Left forelimb (tissue), 1 donor: Measurements from ENCODE around the gene NABP1.
A peak's percentile ranks its signal among the peaks of the same experiment; 100 is the strongest.
"Not testable (repeated sequence)": the region's sequence is repeated elsewhere in the genome, so short reads cannot be mapped to it uniquely, and the experiment has no call there.

ENCODE experiments used
- DNase-seq: peaks from one replicate; pipeline ENCODE4 v3.0.0-alpha.2; 2018; ENCODE audit warnings: low spot score

NABP1 gene, protein sequence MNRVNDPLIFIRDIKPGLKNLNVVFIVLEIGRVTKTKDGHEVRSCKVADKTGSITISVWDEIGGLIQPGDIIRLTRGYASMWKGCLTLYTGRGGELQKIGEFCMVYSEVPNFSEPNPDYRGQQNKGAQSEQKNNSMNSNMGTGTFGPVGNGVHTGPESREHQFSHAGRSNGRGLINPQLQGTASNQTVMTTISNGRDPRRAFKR

DNA sequence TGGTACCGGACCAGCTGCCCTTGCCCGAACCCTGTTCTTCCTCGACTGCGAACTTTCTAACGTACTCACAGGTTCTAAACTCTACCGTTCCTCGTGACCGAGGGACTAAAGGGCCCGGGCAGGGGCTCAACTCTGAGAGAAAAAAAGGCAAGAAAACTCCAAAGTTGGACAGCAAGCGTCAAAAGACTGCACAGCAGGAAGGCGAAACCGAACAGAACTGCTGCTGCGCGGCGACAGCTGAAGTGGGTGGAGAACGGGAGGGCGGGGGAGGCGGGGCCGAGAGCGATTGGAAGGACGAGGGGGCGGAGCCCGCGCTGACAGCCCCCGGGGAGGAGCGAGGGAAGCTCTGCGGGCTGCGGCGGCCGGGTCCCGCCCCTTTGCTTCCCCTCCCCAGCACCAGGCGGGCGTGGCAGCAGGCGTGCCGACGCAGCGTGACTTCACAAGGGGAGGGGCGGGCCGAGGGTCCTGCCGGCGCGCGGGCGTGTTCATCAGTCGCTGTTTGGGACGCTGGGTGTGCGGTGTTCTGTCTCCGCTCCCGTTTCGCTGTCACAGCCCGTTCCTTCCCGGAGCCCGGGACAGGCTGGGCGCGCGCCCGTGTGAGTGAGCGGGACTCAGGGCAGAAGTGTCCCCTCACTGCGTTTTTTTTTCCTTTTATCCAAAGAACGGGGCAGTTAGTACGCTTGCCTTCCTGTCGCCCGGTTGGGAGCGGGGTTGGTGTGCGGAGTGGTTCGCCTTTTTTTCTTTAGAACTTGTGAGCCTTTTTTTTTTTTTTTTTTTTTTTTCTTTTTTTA is at the start of gene NABP1:
Gene NABP1 (plus strand): TSS at position 491 of the 791 bp plus-strand sequence. CDS start 479 bp downstream, outside the sequence.
- peak; percentile 99 for DNase-seq

DNA sequence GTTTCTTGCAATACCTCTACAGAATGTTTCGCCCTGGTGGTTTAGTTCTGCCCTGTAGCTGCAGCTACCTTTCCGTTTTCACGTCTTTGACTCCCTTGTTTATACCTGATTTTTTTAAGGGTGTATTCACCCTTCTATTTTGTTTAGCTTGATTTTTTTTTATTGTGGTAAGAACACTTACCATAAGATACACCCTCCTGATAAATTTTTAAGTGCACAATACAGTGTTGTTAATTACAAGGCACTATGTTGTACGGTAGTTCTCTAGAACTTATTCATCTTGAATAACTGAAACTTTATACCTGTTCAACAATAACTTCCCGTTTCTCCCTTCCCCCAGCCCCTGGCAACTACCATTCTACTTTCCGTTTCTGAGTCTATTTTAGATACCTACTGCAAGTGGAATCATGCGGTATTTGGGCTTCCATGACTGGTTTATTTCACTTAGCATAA is 48.9 kb upstream of the NABP1 start:
- DNase-seq: no peak

DNA sequence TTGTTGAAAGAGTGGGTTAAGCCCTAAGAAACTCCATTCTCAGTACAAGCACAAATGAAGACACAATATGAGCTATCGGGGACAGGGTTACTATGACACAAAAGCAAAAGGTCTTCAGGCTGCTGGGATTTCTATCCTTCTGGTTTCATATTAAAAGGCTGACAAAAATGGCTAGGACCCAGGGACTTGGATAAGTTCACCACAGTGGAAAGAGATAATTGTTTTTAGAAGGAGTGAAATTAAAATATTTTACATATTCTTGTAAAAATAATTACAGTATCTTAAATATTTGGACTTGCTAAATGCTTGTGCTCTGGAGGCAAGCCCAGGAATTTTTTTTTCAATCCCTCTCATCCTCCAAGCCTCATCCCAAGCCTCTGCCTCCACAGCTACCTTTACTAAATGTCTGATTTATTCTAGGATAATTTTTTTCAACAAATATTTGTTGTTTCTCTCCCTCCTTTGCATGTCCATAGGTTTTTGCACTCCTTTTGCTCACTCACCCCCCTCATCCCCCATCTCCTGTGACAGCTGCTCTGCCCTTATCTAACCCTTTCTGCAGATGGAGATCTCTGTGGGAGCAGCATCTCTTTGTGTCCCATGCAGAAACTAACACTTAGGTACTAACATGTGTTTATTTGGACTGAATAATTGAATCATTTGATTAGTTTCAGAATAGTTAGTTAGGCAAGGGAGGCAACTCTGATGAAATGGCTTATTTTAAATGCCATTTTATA is 47.8 kb upstream of the NABP1 start:
- no peak for DNase-seq

DNA sequence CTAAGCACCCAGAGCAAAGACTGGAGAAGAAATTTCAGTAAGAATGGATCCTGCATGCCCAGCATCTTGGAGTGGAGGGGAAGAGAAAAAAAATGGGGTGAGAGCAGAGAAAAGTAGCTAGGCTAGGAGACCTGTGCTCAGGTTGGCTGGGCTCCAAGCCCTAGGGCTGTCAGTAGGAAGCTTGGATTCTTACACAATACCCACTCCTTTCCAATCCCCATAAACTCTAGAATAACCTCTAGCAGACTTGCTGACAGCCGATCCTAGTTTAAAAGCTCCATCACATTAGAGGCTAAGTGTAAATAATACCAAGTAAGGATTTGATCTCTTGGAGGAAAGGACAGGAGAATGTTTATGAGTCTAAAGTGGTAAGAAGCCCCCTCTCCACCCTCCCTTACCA is 46.2 kb upstream of the NABP1 start:
- no peak for DNase-seq

DNA sequence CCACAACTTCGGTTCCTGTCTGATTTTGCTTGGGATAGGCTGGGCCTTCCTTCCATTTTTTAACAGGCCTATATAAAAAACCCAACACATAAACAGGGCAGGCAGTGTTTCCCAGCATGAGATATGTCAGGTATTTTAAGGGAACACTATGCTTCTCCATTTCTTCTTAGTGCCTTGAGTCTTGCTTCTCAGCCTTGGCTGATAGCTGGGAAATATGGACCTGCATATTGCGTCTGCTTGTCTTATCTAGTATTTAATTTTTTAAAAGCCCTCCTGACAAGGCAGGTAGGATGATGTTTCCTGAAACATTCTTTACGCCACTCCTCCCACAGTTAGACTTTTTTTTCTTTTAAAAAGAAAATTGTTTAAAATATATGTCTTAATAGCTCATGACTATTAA is 45.5 kb upstream of the NABP1 start:
- DNase-seq: no peak

DNA sequence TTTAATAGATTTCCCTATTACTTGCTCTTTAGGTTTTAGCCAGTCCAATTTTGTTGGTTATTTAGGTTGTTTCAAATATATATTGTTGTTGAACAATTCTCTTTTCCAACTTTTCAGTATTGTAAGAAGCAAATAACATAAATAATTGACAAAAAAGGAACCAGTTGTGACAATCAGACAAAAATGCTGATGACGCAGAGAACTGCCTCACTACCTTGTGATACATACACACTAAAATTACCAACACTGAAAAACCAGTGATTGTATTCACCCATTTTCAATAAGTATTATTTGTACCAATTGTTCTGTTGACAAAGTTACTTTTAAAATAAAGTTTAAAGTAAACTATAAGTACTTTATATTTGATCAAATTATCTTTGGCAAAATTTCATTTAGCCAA is 43.1 kb upstream of the NABP1 start:
- DNase-seq: no peak

DNA sequence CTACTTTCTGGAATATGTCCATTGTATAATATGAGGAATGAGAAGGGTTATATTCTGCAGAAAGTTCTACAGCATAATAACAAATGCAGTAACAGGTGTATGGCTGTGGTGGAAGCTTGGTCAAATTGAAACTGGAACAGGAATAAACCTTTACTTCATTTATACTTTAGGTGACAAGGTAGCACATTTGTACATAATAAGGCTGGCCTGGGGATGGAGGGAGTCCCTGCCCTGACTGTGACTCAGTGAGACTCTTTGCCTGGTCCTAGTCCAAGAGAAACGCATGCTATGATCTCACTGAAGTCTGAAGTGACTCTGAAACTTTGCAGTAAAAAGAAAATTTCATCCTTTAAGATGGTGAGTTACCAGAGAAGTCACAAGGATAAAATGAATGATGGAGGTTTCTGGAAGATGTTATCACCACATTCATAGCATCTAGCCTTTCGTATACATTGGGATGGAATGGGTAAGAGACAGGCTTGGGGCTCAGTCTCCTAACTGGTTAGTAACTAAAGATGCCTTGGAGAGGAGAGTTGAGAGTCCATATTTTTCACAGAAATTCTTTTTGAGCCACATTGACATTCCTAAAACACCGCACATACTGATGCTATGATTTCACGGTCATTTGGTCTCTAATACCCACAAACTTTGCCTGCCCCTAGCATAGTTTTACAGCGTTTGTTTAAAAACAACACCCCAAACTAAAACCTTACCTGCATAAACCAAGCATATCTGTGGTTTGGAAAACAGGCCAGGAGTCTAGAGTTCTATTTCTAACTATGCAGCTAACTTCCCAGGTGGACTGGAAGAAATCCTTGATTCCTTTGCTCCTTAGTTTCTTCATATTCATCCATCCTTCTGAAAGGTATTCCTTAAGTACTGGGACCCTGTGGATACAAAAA is 42.4 kb upstream of the NABP1 start:
- DNase-seq: no peak

DNA sequence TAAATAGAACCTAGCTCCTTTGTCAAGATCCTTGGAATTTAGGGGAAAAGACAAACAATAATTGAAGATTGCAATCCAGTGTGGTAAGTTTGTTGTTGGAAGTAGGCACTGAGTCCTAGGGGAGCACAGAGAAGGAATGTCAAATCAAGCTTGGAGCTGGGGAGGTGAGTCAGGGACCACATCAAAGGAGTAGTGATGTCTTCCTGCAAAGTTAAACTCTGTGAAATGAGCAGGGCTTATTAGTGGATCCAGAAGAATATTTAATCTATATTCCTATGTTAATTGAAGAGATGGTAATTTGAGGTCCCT is 41.7 kb upstream of the NABP1 start:
- no peak for DNase-seq

DNA sequence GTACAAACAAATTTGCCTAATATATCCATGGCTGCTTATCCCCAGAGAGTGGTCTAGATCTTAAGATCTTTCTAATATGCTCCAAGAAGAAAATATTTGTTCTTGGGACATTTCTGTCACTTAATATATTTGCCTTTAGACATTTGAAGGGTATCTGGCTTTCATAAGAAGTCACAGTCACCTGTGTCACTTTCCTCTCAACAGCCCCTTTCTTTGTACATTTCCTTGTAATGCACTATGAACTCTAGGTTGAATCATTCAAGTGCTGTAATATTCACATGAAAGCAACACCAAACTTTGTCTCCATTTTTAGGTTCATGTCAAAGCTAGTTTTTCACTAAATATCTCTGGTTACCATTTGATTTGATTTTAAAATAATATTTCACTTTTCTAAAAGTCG is 41.4 kb upstream of the NABP1 start:
- DNase-seq: no peak

DNA sequence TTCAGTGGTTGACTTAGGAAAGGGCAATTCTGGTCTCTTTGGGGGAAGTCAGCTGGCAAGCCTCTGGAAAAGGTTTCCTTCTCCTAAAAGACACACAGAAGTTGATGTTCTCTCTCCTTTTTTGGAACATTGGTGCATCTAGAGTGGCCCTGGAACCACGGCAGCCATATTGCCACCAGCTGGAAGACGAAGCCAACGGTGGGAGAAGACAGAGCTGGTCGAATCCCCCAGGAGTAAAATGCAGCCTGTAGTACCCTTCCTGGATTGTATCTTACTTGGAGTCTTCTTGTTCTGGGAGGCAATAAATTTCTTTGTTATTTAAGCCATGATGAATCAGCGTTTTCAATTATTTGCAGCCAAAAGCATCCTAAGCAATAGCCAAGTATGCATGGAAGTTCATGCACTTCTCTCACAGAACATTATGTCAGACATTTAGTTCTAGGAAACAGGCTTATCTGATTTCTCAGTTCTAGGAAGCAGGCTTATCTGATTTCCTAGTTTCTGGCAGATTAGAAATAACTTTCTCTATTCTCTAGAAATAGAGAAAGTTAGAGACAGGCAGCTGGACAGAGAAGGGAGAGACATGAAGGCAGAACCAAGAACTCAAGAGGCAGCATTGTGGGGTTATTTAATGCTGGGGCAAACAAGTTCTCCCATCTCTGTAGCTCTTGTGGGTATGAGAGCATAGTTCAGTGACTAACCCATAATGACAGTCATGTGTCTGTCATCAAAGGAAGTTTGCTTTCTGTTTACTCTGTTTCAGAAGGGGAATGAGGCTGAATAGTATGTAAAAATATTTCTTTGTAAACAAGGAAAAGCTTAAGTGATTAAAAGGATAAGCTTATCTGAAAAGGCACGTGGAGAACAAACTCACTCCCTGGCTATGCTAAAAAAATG is 40.5 kb upstream of the NABP1 start:
- DNase-seq: no peak

DNA sequence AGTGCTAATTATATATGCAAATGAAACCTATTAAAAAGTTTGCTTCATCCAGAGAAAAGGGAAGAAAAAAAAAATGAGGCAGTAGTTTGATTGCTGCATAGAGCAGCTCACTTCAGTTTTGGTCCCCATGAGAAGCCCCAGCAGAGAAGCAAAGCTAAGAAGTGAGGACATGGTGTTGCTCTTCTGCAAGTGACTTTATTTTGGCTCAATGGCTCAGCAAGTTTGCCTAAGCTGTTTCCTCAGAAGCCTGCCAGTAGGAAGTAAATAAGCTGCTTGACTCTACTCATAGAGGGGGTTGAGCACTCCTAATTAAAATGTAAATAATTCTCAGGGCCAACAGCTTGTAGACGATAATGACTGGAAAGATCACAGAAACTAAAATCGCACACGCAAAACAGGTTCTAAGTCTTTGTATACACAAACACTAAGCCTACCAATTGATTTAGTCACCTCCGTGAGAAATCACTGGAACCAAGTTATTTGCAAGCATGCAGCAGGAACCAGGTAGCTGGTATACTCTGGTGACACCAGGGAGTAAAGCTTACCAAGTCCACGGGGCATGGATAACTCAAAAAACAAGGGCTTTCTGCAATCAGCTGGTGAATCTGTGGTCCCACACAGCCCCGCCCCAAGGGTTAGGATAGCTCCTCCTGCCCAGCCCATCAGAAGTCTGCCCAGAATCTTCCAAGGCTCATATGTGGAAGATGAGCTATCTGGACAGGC is 39.7 kb upstream of the NABP1 start:
- no peak for DNase-seq

DNA sequence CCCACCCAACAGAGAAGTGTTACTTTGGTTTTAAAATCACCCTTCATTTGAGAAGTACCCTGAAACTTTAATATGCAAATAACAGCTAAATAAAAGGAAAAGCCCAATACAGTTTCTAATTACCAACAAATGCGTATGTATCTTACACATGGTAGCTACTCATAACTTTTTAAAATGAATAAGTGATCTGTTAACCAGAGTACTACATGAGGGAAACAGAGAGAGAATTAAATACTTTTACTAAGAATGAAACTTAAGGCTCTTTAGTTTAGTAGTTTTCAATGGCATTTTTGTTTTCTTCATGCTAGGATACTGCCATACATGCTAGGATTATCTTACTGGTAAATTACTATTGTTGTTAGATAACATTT is 39.1 kb upstream of the NABP1 start:
- no peak for DNase-seq

DNA sequence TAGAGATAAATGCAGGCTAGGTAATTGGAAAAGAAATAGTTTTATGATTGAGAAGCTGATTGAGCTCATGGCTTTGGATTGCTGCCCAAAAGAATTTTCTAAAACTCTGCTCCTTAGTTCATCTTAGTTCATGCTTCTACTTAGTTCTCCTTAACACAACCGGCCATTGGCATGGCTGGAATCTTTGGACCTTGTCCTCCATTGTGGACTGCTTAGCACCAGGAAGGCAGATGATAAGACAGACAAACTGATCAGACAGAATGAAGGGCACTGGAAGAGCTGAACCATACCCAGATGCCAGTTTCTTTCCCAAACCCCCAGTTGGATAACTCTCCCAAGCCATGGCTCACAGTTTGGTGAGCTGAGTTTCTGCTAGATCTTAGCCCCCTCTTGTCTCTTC is 36.3 kb upstream of the NABP1 start:
- no peak for DNase-seq

DNA sequence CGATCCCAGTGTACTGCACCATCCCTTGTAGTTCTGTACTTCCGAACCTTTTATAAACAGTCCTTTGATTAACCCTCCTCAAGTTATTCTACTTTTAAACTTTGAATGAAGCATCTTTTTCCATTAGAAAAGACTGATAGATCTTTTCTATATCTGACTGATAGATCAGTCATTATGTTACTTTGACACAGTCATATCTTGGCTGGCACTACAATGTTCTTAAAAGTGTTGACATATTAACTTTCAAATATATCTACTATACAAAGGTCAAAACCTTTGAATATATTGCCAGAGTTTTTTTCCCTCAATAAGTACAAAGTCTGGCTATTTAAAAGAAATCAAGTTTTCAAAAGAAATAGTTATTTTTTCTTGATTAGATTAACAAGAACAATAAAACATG is 35.4 kb upstream of the NABP1 start:
- no peak for DNase-seq

DNA sequence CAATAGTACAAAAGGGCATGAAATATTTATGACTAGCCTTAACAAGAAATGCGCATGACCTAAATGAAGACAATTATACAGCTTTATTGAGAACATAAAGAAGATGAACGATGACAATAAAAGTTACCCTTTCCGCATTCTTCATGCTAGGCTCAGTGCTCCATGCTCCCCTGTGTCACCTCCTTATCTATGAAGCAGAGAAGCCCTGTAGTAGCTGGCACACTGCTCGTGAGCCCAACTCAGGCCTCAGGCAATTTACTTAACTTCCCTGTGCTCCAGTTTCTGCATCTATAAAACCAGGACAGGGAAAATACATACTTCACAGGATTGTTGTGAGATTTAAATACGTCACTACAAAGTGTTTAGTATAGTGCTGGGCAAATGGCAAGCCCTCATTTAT is 34.5 kb upstream of the NABP1 start:
- no peak for DNase-seq

DNA sequence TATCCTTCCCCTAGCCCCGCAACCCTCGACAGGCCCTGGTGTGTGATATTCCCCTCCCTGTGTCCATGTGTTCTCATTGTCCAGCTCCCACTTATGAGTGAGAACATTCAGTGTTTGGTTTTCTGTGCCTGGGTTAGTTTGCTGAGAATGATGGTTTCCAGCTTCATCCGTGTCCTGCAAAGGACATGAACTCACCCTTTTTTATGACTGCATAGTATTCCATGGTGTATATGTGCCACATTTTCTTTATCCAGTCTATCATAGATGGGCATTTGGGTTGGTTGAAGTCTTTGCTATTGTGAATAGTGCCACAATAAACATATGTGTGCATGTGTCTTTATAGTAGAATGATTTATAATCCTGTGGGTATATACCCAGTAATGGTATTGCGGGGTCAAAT is 33.3 kb upstream of the NABP1 start:
- DNase-seq: not testable (repeated sequence)

DNA sequence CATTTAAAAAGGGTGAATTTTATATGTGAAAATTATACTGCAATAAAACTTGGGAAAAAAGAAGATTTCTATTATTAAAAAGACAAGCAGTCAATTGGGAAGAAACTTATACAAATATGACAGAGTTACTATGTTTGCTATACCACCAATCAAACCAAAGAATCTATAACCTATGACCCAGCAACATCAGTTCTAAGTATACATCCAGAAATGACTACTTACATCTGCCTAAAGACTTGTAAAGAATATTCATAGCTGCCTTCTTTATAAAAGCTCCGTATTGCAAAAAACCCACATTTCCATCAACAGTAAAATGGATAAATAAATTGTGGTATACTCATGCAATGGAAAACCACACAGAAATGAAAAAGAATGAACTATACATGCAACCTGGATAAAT is 32.9 kb upstream of the NABP1 start:
- DNase-seq: no peak

DNA sequence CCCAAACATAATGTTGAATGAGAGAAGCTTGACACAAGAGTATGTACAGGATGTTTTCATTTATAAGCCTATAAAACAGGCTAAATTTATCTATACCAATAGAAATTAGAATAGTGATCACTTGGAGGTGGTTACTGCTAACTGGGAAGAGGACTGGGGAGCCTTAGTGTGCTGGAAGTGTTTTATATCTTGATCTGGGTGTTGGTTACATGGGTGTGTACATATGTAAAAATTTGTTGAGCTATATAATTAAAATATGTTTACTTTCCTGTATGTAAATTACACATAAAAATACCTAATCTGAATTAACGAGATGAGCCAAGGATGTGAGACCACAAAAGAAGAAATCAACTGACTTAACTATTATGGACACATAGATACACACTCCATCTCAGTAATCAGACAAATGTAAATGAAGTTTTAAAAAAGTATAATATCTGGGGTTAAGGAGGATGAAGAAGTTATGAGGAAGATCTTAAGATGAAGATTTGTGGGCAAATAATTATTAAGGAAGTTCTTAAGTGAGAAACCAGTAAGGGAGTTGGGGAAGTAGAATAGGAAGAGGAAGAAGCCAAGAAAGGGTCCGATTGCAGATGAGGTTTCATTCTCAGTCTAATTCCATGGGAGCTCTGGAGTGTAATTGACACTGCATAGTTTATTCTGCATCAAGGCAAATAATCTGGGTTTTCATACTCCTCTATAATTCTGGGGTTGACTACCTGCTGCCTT is 32.3 kb upstream of the NABP1 start:
- no peak for DNase-seq

DNA sequence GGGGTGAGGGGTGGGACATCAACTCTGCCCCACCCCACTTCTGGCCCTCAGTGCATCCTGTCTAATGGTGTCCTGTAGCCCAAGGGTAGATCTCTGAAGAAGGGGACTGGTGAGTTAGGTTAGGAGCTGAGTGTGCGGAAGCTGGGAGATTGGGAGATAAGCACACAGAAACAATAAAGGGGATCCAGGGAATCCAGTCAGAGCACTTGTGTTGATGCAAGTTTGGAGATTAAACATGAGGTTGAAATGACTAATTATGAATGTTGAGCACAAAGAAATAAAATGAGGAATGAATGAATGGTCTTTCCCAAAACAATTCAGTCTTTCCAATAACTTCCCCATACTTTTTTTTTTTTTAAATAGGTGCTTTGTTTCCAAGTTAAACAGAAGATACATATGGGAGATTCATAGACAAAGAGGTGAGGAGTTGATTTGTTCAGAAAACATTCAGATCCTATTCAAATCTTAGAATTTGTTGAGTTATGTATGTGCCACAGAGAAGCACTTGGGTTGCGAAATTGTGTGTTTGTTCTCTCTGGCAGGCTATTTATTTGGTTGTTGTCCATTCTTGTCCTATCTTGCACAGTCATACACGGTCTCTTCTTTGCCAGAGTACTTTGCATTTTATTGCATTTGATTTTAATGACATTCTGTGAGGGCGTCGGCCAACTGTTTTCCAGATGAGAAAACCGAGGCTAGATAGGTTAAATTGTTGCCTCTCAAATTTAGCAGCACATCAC is 31.6 kb upstream of the NABP1 start:
- no peak for DNase-seq
